ENCODE measurements around the gene TMC8. TPM values are rescaled to one million over a fixed set of nuclear protein-coding genes. Genes with fewer than 3 reads are reported as not detected.

TMC8 gene
- polyA plus RNA-seq, 1 of the 3 experiments (the other 2 are of a cell fraction): 0.18 TPM

DNA sequence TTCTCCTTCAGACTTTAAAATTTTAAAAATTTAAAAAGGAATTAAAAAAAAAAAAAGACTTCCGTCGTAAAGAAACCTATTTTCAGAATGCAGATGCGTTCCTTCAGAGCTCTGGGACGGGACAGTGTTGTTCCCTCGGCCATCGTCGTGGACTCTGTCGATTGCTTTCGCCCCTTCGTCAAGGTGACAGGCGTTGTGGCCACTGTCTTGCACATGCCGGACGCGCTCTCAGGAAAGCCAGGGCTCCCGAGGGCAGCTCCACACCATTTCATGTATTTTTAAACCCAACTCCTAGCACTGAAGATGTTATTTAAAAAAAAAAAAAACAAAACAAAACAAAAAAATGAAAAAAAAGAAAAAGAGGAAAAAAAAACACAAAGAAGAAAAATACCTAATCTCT lies 24.4 kb upstream of the TMC8 start:
- H3K9me3 ChIP-seq: no peaks in the 10 kb centered on the region
- no peaks in the 10 kb centered on the region for H3K4me1 ChIP-seq (ENCODE audit: control insufficient read depth in 1 of 2, insufficient read depth in 2 of 2, low read depth in 1 of 2, low read length in 1 of 2)
- peaks cover 19 to 58% of the 10 kb centered on the region in 2 experiments for H3K36me3 ChIP-seq (replicated peaks in 1 of 2; ENCODE audit: control insufficient read depth in 1 of 2, insufficient read depth in 2 of 2, low read length in 1 of 2)
- no peak for TF ChIP-seq FOXM1 (IDR thresholded peaks at IDR 0.05; ENCODE audit: low read depth)
- TF ChIP-seq FOSL2 (IDR thresholded peaks at IDR 0.05; ENCODE audit: borderline replicate concordance, low read depth): no peak
- no peak for TF ChIP-seq NRF1 (IDR thresholded peaks at IDR 0.05; ENCODE audit: low read depth, low read length)
- no peak for TF ChIP-seq RFX5 (IDR thresholded peaks at IDR 0.05; ENCODE audit: low read length)
- TF ChIP-seq, protein P1, sequence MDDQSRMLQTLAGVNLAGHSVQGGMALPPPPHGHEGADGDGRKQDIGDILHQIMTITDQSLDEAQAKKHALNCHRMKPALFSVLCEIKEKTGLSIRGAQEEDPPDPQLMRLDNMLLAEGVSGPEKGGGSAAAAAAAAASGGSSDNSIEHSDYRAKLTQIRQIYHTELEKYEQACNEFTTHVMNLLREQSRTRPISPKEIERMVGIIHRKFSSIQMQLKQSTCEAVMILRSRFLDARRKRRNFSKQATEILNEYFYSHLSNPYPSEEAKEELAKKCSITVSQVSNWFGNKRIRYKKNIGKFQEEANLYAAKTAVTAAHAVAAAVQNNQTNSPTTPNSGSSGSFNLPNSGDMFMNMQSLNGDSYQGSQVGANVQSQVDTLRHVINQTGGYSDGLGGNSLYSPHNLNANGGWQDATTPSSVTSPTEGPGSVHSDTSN (IDR thresholded peaks at IDR 0.05): no peak
- no peak for TF ChIP-seq RCOR1 (IDR thresholded peaks at IDR 0.05; ENCODE audit: low read length)
- no peak for TF ChIP-seq EZH2phosphoT487 (IDR thresholded peaks at IDR 0.05; ENCODE audit: borderline replicate concordance, low read depth)
- H2AFZ ChIP-seq (ENCODE audit: low read depth): no peak overlapping the region
- WGBS (ENCODE audit: low lambda C conversion rate): 95% methylated on average over 15 of the region's 15 CpGs
- H3K9me2 ChIP-seq: no peaks in the 10 kb centered on the region
- no peak overlapping the region for H3K4me3 ChIP-seq (ENCODE audit: low read depth in 2 of 2, low read length in 1 of 2)
- no peak overlapping the region for H3K27ac ChIP-seq (ENCODE audit: low read depth in 2 of 2, low read length in 1 of 2)
- POLR2A ChIA-PET: no interaction called here
- CTCF ChIA-PET: interaction anchor here (1.1 to 3.3 kb wide), 8 partner anchors 11 to 564 kb away, joined by 3 to 21 read pairs (median 5); no protein-coding TSS in a partner anchor
- no peak overlapping the region for H3K9ac ChIP-seq
- no peak for DNase-seq
- no peaks in the 10 kb centered on the region for H3K79me2 ChIP-seq (ENCODE audit: insufficient read depth)
- no peak overlapping the region for H3K4me2 ChIP-seq
- H3F3A ChIP-seq (replicated peaks; ENCODE audit: insufficient read depth): peaks cover 12% of the 10 kb centered on the region
- no peaks in the 10 kb centered on the region for H3K27me3 ChIP-seq (ENCODE audit: insufficient read depth)
- H4K20me1 ChIP-seq (ENCODE audit: insufficient read depth): no peaks in the 10 kb centered on the region

DNA sequence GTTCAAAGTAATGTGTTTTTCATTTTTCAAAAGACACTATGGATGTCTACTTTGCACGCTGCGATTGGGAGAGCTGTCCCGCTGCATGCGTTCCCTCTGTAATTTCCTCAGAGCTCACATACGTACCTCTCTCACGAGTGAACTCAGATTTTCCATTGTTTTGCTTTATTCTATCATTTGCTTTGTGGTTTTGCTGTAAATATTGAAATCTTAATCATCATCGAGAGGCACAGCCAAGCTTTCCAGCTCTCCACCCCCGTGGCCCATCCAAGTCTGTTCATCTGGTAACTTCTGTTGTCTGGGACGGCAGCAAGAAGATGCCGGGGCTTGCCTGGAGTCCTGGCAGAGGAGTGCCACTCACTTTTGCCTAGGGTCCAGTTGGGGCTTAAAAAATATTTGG lies 23.1 kb upstream of the TMC8 start:
- WGBS (ENCODE audit: low lambda C conversion rate): 89% methylated on average over 10 of the region's 10 CpGs
- H3K9me2 ChIP-seq: no peaks in the 10 kb centered on the region
- no peak for DNase-seq
- ChIA-PET POLR2A (no interaction called here), CTCF (interaction anchor here (2.6 to 3.3 kb wide), 4 partner anchors 12 to 79 kb away, joined by 8 to 21 read pairs (median 10); partner anchors contain the start of genes AFMID and TK1)
- H3K9me3 ChIP-seq: no peaks in the 10 kb centered on the region
- H3K36me3 ChIP-seq (replicated peaks in 1 of 2; ENCODE audit: control insufficient read depth in 1 of 2, insufficient read depth in 2 of 2, low read length in 1 of 2): peaks cover 15 to 45% of the 10 kb centered on the region in 2 experiments
- no peaks in the 10 kb centered on the region for H3K79me2 ChIP-seq (ENCODE audit: insufficient read depth)
- no peaks in the 10 kb centered on the region for H4K20me1 ChIP-seq (ENCODE audit: insufficient read depth)
- H3K27ac ChIP-seq (ENCODE audit: low read depth in 2 of 2, low read length in 1 of 2): no peak overlapping the region
- no peak overlapping the region for H3K9ac ChIP-seq
- peaks cover 12% of the 10 kb centered on the region for H3F3A ChIP-seq (replicated peaks; ENCODE audit: insufficient read depth)
- no peak overlapping the region for H3K4me2 ChIP-seq
- H3K4me1 ChIP-seq (ENCODE audit: control insufficient read depth in 1 of 2, insufficient read depth in 2 of 2, low read depth in 1 of 2, low read length in 1 of 2): peaks cover 0 to 3% of the 10 kb centered on the region in 2 experiments; a peak in 1 of 4 replicates
- H2AFZ ChIP-seq (ENCODE audit: low read depth): no peak overlapping the region
- no peaks in the 10 kb centered on the region for H3K27me3 ChIP-seq (ENCODE audit: insufficient read depth)
- no peak for TF ChIP-seq SIN3A (IDR thresholded peaks at IDR 0.05; ENCODE audit: borderline replicate concordance, low read depth, low read length)
- no peak for TF ChIP-seq ELF1 (IDR thresholded peaks at IDR 0.05)
- TF ChIP-seq EZH2phosphoT487 (IDR thresholded peaks at IDR 0.05; ENCODE audit: borderline replicate concordance, low read depth): no peak
- TF ChIP-seq, protein P2, sequence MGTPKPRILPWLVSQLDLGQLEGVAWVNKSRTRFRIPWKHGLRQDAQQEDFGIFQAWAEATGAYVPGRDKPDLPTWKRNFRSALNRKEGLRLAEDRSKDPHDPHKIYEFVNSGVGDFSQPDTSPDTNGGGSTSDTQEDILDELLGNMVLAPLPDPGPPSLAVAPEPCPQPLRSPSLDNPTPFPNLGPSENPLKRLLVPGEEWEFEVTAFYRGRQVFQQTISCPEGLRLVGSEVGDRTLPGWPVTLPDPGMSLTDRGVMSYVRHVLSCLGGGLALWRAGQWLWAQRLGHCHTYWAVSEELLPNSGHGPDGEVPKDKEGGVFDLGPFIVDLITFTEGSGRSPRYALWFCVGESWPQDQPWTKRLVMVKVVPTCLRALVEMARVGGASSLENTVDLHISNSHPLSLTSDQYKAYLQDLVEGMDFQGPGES (IDR thresholded peaks at IDR 0.05; ENCODE audit: low read depth, low read length): no peak
- no peak overlapping the region for H3K4me3 ChIP-seq (ENCODE audit: low read depth in 2 of 2, low read length in 1 of 2)

All from SK-N-SH (cell line).